ENCODE results near the gene BAHCC1. TPM values are rescaled to one million over a fixed set of nuclear protein-coding genes. Genes with fewer than 3 reads are reported as not detected.
A peak's percentile ranks its signal among the peaks of the same experiment; 100 is the strongest.

Gene BAHCC1
- total RNA-seq, 1 donor from 2014 or later: 2.1 TPM

DNA sequence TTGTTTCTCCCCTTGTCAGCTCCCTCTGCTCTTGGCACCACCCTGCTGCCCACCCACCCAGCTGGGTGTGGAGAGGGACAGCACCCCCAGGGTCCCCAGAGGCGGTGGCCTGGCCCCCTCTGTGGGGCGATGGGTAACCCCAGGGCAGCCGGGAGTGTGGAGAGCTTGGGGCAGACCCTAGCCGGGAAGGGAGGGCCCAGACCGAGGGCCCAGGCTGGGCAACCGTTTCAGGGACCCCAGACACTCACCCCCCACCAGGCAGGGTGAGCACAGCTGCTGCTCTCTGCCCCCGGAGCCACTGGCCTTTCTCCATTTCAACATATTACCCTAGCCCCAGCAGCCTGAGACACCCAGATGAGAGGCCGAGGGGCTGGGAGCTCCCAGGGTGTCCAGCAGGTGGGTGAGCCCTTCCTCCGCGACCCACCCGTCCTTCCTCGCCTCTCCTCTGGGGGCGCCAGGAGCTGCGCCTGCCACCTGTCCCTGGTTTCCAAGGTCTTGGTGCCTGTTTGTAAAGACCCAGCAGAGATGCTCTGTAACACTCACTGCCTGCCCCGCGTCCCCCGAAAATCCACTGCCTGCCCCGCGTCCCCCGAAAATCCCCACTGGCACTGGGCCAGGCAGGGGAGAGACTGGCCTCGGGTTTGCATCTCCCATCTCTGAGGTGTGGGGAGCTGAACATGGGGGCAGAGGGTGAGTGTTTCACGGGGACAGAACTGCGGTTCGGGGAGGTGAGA is 45.4 kb downstream of the BAHCC1 start:
- DNase-seq (ENCODE audit: low read depth in 2 of 2): peak in 1 of 2 donors; percentile 44

DNA sequence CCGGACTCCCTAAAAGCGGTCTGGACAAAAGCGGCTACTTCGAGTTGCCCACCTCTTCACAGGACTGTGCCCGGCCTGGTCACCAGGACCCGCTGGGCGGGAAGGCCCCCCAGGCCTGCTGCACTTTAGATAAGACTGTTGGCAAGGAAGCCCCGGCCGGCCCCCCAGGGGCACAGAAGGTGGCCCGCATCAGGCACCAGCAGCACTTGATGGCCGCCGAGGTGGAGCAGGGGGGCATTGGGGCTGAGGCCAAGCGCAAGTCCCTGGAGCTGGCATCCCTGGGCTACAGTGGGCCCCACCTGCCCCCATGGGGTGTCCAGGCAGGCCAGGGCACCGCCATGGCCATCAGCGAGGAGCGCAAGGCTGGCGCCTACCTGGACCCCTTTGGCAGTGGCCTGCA is 47.5 kb downstream of the BAHCC1 start:
- DNase-seq (ENCODE audit: low read depth in 2 of 2): no peak

DNA sequence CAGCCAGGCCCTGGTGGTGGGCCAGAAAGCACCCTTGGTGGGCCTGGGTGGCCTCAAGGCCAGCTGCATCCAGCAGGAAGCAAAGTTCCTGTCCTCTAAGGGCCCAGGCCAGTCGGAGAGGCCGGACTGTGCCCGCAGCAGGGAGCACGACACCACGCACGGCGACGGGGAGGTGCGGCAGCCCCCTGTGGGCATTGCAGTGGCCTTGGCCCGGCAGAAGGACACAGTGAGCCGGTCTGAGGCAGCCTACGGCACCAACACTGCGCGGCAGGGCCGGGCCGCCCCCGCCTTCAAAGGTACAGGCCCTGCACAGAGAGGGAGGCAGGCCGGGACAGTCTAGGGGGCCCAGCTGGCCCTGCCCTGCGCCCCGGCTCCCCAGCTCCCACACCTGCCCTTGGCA is 48.0 kb downstream of the BAHCC1 start:
- DNase-seq (ENCODE audit: low read depth in 2 of 2): no peak

DNA sequence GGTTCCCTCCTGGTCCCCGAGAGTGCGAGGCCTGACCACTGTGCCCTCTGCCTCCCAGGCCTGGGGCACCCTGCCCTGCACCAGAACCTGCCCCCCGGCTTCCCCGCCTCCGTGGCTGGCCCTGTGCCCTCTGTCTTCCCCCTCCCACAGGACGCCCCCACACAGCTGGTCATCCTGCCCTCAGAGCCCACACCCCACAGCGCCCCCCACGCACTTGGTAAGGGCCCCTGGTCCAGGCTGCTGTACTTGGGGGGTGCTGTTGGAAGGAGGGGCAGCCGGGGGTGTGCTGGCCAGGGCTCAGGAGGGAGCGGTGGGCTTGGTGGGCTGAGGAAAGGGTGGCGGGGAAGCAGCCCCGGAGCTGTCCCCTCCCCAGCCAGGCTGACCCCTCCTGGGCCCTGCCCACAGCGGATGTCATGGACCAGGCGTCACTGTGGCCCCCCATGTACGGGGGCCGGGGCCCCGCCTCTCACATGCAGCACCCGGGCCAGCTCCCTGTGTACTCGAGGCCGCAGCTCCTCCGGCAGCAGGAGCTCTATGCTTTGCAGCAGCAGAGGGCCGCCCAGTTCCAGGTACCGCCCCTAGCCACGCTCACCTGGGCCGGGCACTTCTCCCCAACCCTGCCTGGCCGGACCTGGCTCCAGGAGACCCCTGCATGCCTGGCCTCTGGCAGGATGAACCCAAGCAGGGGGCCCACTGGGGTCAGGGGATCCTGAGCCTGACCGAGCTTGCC is 49.5 kb downstream of the BAHCC1 start:
- no peak for DNase-seq (ENCODE audit: low read depth in 2 of 2)

DNA sequence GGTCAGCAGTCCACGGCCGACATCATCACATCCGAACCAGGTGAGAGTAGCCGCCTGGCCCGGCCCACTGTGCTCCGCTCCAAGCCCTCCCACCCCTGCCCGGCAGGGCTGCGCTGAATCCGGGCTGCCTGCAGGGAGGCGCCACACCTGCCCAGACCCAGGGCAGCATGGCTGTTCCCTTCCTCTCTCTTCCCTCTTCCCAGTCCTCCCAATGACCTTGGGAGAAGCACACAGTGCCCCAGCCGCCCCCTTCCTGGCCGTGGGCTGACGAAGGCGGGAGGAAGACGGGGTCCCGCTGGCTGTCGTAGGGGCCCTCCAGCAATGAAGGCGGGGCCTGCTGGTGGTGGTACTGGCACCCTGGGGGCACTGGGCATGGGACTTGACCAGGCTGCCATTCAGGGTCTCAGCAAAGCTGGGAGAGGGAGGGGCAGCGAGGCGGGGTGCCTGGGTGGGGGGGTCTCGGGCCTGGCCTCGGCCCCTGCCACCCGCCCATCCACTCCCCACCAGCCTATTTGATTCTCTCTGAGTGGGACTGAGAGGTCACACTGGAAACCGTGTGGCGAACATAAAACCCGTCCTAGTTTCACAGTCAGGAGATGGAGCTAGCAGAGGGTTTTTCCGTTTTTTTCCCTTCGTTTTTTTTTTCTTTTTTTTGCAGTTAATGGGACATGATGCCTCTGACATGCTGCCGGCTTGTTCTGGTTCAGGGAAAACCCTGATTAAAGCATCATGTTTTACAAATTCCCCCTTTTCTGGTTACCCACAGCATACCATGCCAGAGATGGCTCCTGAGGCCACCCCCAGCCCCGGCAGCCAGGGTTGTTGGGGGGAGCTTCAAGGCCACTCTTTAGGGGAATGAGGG is 50.6 kb downstream of the BAHCC1 start:
- DNase-seq (ENCODE audit: low read depth in 2 of 2): no peak

DNA sequence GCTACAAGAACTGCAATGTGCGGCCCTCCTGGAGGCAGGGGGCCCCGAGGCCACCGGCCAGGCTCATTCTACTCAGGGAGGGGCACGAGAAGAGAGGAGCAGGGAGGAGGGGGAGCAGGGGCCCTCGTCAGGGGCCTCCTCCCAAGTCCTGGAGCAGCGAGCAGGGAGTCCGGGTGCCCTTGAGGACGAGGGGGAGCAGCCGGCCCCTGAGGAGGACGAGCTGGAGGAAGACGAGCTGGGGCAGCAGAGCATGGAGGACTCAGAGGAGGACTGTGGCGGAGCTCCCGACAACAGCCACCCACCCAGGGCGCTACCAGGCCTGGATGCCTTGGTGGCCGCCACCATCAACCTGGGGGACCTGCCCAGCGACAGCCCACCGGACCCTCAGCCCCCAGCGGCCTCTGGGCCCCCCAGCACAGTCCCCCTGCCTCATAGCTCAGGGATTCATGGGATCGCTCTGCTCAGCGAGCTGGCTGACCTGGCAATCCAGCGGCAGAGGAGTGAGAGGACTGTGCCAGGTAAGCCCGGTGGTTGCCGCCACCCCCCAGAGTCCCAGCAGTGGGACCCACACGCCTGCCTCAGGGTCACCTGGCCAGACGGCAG is 52.2 kb downstream of the BAHCC1 start:
- DNase-seq (ENCODE audit: low read depth in 2 of 2): no peak

DNA sequence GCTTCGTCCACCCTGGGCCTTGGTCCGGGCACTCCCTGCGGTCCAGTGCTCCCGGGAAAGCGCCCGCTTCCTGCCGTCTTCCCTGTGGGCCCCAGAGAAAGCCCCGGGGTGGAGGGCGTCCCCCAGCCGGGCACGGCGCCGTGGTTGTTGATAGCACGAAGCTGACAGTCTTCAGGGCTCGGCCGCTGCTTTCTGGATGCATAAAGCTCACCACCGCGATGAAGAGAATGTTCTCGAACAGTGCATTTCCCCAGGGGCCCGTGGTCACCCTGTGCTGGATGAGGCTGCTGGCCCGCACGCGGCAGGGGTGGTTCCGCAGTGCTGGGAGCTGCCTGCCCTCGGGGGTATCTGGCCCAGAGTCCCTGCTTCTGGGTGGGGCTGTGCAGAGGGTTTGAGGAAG is 53.2 kb downstream of the BAHCC1 start:
- no peak for DNase-seq (ENCODE audit: low read depth in 2 of 2)

DNA sequence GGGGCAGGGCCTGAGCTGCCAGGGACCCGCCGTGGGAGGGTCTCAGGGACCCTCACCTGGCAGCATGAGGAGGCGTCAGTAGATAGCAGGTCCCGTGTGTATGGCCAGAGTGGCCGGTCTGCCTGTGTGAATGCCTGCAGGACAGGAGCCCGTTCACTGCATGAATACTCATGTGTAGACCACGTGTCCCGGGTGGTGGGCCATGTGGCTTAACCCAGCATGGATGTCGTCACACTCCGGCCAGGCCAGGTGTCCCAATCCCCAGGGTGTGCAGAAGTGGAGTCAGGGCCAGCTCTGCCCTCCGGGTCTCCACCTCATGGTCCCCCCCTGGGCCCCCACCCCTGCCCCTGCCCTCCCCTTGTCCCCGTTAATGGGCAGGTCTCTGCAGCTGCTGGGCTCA is 53.7 kb downstream of the BAHCC1 start:
- no peak for DNase-seq (ENCODE audit: low read depth in 2 of 2)

DNA sequence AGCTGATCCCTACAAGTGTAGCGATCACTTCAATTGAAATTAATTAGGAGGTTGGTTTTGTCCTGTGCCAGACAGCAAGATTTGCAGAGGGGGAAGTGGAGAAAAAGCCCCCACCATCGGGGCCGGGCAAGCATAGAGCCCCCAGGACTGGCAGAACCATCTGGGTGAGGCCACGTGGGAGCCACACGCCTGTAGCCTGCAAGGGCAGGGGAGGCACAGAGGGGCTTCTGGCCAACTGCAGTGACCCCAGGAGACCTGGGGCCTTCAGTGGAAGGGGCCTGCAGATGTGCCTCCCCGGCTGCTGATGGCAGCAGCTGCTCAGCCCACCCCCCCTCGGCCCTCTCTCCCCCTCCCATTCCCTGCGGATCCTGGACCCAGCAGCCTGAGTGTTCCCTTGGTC is 54.1 kb downstream of the BAHCC1 start:
- DNase-seq (ENCODE audit: low read depth in 2 of 2): no peak

DNA sequence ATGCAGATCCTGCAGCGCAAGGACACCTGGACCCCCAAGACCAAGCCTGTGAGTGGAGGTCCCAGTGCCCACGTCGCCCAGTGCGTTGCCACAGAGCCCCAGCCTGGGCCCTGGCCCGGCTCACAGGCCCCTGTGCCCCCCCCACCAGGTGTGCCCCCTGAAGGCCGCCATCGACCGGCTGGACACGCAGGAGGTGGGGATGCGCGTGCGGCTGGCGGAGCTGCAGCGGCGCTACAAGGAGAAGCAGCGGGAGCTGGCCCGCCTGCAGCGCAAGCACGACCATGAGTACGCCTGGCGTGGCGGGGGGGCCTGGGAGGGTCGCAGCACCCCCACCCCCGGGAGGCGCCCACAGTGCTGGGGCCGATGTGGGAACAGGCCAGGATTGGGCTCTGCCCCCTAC is 56.6 kb downstream of the BAHCC1 start:
- no peak for DNase-seq (ENCODE audit: low read depth in 2 of 2)

DNA sequence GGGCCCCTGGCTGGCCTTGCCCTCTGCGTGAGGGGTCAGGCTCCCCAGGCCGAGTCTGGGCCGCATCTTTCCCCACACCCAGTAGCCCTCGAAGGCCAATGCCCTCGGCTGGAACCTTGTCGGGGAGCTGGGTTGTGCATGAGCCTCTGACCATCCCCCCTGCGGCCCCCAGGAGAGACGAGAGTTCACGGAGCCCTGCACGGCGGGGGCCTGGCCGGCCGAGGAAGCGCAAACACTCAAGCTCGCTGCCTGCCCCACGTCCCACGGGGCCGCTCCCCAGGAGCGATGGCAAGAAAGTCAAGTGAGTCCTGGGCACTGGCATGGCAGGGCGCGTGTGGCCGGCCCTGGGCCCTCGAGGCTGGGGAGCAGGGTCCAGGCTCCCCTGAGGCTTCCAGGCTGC is 57.3 kb downstream of the BAHCC1 start:
- DNase-seq (ENCODE audit: low read depth in 2 of 2): no peak

DNA sequence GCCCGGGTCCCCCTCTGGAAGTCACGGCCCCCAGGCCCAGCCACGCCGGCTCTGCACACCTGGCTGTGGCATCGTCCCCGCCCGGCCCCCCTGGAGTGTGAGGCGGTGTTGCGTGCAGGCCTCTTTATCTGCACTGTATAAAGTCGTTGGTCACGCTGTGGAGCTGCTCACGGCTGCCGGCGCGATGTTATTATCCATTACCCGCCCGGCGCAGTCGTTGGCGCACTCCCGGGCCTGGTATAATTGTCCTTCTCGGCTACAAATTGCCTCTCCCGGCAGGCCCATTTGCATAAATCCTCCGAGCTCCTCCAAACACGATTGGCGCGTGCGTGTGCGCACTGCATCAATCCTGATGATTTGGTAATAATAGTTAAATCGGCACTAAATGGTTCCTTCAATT is 57.8 kb downstream of the BAHCC1 start:
- DNase-seq (ENCODE audit: low read depth in 2 of 2): no peak

DNA sequence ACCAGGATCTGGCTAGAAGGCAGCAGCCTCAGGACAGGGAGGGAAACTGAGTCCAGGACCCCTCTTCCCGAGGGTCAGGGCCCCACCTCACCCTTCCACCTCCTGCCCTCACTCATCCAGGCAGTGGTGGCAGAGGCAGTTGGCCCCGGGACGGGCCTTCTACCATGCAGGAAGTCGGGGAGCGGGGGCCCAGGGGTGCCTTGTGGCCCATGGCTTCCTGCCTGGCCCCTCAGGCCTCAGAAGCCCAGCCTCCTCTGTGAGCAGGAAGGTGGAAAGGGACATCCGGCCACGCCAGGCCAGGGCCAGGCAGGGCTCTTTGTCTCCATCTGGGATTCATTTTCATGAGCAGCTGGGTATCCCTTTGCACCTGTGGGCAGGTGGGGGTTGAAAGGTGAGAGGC is 58.5 kb downstream of the BAHCC1 start:
- DNase-seq (ENCODE audit: low read depth in 2 of 2): peak in 1 of 2 donors; percentile 25

DNA sequence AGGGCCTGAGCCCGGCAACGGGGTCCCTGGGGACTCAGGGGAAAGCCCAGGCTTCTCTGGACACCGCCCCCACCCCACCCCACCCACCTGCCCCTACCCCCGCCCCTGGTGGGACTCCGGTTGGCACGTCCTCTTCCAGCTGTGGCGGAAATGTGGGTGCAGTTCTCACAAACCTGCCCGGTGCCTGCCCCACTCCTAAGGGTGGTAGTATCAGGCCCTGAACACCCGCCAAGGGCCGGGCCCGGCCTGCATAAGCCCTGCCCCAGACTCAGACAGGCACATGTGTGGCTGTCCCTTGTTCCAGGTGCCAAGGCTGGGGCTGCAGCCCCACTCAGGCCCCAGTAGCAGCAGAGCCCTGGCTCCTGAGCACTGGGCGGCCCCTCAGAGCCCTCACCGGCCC is 59.2 kb downstream of the BAHCC1 start:
- no peak for DNase-seq (ENCODE audit: low read depth in 2 of 2)

DNA sequence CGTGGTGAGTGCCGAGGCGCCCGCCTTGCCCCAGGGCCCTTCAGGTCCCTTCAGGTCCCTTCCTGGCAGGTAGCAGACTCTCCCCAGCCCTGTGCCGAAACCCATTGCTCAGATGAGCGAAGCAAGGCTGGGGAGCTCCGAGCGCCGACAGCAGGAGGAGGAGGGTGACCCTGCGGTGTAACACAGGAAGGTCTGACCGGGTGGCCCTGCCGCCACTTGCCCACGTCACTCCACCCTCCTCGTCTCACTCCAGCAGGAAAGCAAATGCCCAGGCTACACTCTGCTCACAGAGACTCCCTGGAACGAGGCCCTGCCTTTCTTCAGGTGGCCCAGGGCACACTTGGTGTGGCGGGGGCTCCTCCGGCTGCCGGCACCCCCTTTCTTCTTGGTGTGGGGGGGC is 60.1 kb downstream of the BAHCC1 start:
- DNase-seq (ENCODE audit: low read depth in 2 of 2): no peak

DNA sequence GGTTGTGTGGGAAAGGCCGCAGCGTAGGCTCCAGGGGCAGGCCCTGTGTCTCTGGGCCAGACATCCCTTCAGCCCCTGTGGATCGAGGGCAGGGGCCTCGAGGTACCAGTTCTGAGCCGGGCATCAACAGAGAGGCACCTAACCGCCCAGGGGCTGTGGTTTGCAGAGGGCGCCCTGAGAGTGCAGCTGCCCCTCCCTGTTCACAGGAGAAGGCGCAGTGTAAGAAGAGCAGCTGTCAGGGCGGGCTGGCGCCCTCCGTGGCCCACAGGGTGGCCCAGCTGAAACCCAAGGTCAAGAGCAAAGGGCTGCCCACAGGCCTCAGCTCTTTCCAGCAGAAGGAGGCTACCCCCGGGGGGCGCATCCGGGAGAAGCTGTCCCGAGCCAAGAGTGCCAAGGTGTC is 60.8 kb downstream of the BAHCC1 start:
- DNase-seq (ENCODE audit: low read depth in 2 of 2): no peak

DNA sequence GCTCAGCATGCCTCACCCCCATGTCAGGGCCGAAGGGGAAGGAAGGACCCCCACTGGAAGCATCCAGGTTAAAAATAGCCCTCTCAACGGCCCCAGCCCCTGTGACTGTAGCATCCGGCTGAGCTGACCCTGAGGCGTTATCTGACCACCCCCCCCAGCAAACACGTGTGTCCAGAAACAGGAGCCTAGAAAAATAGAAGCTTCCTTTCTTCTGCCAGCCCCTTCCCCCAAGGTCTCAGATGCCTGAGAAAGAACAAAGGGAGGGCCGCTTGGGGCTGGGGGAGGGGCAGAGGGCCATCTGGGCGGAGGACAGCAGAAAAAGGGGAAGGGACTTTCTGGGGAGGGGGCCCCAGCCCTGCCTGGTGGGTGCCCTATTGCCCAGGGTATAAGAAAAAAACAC is 61.5 kb downstream of the BAHCC1 start:
- peak in 1 of 2 donors; percentile 79 for DNase-seq (ENCODE audit: low read depth in 2 of 2)

DNA sequence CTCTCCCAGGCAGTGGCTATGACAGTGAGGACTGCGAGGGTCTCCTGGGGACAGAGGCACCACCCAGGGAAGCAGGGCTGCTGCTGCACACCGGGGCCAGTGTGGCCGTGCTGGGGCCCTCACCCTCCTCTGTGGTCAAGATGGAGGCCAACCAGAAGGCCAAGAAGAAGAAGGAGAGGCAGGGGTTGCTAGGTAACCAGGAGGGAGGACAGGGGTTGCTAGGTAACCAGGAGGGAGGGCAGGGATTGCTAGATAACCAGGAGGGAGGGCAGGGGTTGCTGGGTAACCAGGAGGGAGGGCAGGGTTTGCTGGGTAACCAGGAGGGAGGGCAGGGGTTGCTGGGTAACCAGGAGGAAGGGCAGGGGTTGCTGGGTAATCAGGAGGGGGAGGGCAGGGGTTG is 62.1 kb downstream of the BAHCC1 start:
- no peak for DNase-seq (ENCODE audit: low read depth in 2 of 2)

DNA sequence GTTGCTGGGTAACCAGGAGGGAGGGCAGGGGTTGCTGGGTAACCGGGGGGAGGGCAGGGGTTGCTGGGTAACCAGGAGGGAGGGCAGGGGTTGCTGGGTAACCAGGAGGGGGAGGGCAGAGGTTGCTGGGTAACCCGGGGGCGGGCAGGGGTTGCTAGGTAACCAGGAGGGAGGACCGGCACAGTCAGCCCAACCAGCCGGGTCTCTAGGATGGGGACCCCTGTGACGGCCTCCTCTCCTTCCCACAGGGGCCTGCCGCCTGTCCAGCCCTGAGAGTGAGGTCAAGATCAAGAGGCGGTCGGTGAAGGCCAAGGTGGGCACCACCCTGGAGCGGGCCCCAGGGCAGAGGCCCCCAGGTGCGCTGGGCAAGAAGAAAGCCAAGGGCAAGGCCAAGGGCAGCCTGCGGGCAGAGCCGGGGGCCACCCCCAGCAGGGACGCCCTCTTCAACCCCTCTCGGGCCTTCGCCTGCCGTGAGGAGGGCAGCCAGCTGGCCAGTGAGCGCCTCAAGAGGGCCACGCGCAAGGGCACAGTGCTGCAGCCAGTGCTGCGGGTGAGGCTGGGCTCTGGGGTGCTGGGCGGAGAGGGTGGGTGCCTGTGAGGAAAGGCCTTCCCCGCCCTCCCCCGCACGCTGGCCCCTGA is 62.8 kb downstream of the BAHCC1 start:
- no peak for DNase-seq (ENCODE audit: low read depth in 2 of 2)

DNA sequence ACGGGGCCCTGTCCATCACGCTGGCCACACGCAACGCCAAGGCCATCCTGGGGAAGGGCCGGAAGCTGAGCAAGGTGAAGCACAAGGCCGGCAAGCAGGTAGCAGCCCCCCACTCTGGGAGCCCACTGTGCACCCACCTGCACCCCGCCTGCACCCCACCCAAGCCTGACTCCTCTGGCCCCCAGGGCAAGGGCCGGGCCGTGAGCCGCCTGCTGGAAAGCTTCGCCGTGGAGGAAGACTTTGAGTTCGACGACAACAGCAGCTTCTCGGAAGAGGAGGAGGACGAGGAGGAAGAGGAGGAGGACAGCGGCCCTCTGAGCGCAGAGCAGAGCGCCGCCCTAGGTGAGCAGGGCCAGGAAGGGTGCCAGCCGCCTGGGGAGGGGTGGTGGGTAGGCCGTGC is 63.4 kb downstream of the BAHCC1 start:
- no peak for DNase-seq (ENCODE audit: low read depth in 2 of 2)

DNA sequence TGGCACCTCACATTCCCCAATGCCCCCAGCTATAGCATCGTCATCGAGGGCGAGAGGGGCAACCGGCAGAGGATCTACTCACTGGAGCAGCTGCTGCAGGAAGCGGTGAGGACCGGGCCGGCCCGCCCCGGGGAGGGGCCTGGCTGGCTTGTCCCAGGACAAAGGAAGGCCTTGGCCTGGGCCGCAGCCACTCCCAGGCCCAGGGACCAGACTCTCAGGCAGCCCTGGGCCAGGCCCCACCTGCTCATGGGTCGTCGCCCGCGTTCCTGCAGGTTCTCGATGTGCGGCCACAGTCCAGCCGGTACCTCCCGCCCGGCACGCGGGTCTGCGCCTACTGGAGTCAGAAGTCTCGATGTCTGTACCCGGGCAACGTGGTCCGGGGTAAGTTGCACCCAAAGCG is 64.0 kb downstream of the BAHCC1 start:
- DNase-seq (ENCODE audit: low read depth in 2 of 2): peak in 1 of 2 donors; percentile 57

All from dermis microvascular lymphatic vessel endothelial cell (primary cell).